ENCODE results near the gene ARF3. TPM values are rescaled to one million over a fixed set of nuclear protein-coding genes. Genes with fewer than 3 reads are reported as not detected.

The ARF3 gene
- 40.4 and 51.6 TPM in 2 replicates for total RNA-seq

DNA sequence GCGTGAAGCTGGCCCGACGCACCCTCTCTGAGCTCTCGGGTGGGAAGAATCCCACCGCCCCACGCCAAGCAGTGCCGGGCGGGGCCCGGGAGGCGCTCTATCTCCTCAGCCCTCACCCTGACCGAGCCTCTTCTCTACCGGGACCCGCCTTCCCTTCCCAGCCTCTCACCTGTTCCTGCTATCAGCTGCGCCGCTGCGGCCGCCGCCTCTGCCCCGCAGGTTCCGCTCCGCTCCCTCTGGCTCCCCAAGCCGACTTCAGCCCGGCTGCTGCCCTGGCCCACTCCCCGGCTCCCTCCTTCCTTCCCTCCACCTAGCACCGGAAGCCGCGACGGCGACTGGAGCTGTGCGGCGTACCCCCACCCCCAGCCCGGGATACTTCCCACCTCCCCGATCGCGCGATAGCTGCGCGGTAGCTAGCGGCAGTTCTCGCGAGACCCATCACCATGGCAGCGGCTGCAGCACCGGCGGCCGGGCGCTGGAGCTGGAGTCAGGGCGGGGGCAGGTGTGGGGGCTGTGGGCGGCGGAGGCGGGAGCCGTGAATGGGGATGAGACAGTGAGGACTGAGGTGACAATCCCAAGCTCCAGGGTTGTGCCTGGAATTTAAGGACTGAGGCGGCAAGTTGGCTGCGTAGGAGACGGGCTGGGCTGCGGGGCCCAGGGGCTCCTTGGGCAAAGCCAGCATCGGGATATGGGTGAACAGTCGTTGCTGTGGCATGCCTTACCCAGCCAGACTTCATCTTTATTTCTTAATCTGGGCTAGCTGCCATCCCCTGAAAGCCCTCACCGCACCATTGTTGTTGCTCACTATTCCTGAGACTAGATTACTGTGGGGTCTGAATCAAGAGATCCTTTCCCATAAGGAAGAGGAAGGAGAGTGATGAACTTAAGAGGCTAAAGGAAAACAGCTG lies at the start of gene ARF3:
Gene ARF3 (minus strand): TSS at position 347 of the 908 bp plus-strand sequence. CDS start 16,392 bp downstream, outside the sequence.

GRCh38 chr12:48999371-49000131 lies 42.3 kb upstream of the ARF3 start, which contains the start of gene DDN:
Gene DDN (minus strand): TSS chr12:48999375. CDS start chr12:48999287, 88 bp downstream.

DNA sequence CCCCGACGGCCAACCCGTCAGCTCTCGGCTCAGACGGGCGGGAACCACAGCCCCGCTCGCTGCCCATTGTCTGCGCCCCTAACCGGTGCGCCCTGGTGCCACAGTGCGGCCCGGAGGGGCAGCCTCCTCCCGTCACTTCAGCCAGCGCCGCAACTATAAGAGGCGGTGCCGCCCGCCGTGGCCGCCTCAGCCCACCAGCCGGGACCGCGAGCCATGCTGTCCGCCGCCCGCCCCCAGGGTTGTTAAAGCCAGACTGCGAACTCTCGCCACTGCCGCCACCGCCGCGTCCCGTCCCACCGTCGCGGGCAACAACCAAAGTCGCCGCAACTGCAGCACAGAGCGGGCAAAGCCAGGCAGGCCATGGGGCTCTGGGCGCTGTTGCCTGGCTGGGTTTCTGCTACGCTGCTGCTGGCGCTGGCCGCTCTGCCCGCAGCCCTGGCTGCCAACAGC lies 21.0 kb upstream of the ARF3 start, which contains the start of gene WNT1:
Gene WNT1 (plus strand): TSS at position 32 of the 450 bp plus-strand sequence. CDS start 329 bp downstream, at position 361.

DNA sequence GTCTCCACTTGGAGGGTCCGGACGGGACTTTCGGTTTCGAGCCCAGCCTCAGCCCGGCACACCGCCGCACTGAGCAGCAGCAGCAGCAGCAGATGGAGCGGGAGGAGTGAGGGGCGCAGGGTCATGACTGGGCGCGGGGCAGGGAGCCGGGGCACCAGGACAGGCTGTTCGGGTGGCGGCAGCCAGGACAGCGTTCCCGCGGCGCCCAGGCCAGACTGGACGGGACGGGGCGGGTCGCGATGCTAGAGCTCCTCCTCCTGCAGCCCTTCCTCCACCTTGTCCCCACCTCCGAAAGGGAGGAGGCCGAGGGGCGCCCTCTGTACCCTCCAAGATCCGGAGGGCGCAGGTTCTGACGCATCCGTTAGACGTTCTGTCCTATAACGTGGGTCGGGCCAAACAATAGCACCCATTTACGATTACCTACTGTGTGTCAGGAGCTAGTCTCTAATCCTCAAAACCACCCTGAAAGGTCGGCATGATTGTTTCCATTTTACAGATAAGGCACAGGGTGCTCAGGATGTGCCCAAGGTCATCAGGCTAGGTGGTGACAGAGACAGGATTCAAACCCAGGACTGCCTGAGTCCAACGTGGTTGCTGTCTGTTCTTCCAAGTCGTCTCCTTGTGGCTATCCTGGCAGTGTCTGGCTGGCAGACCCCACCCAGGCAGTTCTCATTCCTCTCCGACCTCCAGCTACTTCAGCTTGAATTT lies 31.8 kb downstream of the ARF3 start, which contains the start of gene FKBP11:
Gene FKBP11 (minus strand): TSS at position 189 of the 708 bp plus-strand sequence. CDS start 64 bp downstream, at position 125.

Small RNAs within 50 kb of the gene (small RNA-seq; reads per million reads assigned to genes)
- gene AC073610.1 (not detected), gene RNU6-600P (not detected), gene RNU6-940P (not detected)

Other genes starting within 250 kb of the ARF3 start
- gene CCNT1, start 240.8 kb downstream of the ARF3 start, total RNA-seq, result 27.6 and 36.4 TPM in 2 replicates
- gene ADCY6, start 168.4 kb downstream of the ARF3 start, total RNA-seq, result 17.2 and 19.8 TPM in 2 replicates
- 11.3 and 14.0 TPM in 2 replicates for gene CACNB3, start 139.0 kb downstream of the ARF3 start, total RNA-seq
- 51.8 and 73.1 TPM in 2 replicates for gene DDX23, start 105.3 kb downstream of the ARF3 start, total RNA-seq
- gene RND1, start 91.6 kb downstream of the ARF3 start, total RNA-seq, result under 0.01 TPM in 2 replicates
- gene FKBP11, start 32.0 kb downstream of the ARF3 start, total RNA-seq, result 23.5 and 36.0 TPM in 2 replicates
- gene WNT10B, start 14.2 kb upstream of the ARF3 start, total RNA-seq, result 0.20 TPM in 1 of 2 replicates, not detected in the other
- not detected in 2 replicates for gene WNT1, start 20.8 kb upstream of the ARF3 start, total RNA-seq
- gene DDN, start 41.9 kb upstream of the ARF3 start, total RNA-seq, result under 0.01 TPM in 2 replicates
- 68.4 and 69.8 TPM in 2 replicates for gene PRKAG1, start 61.3 kb upstream of the ARF3 start, total RNA-seq
- 23.1 and 32.1 TPM in 2 replicates for gene KMT2D, start 103.3 kb upstream of the ARF3 start, total RNA-seq
- 0.37 and 0.39 TPM in 2 replicates for gene RHEBL1, start 112.5 kb upstream of the ARF3 start, total RNA-seq
- gene DHH, start 137.3 kb upstream of the ARF3 start, total RNA-seq, result under 0.01 TPM in 1 of 2 replicates, not detected in the other
- 41.8 and 43.7 TPM in 2 replicates for gene LMBR1L, start 153.4 kb upstream of the ARF3 start, total RNA-seq
- 2,784 and 3,087 TPM in 2 replicates for gene TUBA1B, start 173.9 kb upstream of the ARF3 start, total RNA-seq
- gene TUBA1A, start 231.6 kb upstream of the ARF3 start, total RNA-seq, result 513 and 543 TPM in 2 replicates

All from subcutaneous preadipocyte (primary cell).